T47D (cell line): ENCODE results near the gene ELAPOR2.

Experiments used
- DNase-seq, 2 experiments: peaks; one replicate each; pipeline versions ENCODE4 v3.0.0 to v3.0.0-alpha.2; 2011 to 2012; ENCODE audit warnings: low read depth in 1 of 2, low spot score in 1 of 2
- JUND ChIP-seq: IDR thresholded peaks from 2 replicates; pipeline ENCODE4 v1.6.1; 2012; ENCODE audit warnings: low read depth
- in situ Hi-C: cut with HindIII; loops from 2 replicates; pipeline ENCODE4 v1.10.0; 2016; ENCODE audit warnings: low sequenced_read_pairs, low pct_unique_long_range_greater_than_20kb

ELAPOR2 gene

DNA sequence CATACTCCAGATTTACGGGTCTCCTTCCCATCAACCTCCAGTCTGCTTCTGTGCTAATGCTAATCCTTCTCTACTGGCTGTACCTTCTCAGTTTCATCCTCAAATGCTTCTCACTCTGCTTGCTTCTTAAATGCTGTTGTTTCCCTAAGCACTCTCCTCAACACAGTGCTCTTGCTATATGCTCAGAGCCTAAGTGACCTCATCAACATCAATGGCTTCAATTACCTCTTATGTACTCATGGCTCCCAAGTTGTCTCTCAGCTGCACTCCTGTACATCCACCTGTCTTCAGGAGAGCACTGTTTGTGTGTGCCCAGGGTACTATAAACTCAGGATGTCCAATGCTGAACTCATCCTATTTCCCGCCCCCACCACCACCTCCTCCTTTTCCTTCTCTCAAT is 22.5 kb downstream of the ELAPOR2 start:
- TF ChIP-seq JUND, result no peak
- in situ Hi-C loops, result no loop called here
- DNase-seq, result no peak

DNA sequence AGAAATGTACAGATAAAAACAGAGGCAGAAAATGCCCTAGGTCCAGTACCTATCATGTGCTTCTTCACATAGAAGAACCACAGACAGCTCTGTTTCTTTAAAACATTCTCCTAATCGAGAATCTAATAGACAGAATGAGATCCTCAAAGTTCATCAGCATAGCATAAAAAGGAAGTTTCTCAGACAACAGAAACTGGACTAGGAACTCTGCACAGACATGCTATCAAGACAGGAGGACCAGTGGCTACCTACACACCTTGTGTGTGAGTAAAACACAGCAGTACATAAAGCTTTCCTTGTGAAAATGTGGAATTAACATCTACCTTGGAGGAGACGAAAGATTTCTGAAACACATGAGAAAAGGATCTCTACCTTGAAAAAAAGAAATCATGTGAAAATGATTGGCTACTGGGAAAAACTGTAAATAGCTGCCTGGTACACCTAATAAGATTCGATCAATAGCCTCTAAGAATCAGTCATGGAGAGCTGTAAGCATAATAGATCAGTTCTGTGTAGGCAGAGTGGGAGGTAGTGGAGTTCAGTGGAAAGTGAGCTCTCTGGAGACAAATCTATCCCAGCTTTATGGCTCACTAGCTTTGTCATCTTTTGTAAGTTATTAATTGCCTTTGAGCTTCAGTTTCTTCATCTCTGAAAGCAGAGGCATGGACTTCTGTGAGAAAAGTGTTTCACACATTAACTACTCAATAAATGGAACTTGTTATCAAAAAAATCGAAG is 26.7 kb downstream of the ELAPOR2 start:
- DNase-seq, result no peak

DNA sequence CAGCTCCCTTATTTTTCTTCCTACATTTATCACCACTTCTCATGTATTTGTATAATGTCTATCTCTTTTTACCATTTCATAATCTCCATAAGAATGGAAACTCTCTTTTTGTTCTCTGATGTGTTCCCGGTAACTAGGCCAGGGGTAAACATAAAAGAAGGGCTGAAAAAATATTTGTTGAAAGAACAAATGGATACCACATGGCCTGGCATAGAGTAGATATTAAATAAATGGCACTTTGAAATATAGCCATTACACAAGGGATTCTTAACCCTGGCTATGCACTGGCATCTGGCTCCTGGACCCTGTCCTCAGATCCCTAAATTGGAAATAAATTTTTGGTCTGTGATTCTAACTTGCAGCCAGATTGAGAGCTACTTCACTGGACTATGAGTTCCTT is 30.4 kb downstream of the ELAPOR2 start:
- in situ Hi-C loops, result no loop called here
- TF ChIP-seq JUND, result no peak
- no peak for DNase-seq

More for the DNA sequence above, 26.7 kb downstream of the ELAPOR2 start:
- TF ChIP-seq JUND, result no peak
- in situ Hi-C loops, result no loop called here

DNA sequence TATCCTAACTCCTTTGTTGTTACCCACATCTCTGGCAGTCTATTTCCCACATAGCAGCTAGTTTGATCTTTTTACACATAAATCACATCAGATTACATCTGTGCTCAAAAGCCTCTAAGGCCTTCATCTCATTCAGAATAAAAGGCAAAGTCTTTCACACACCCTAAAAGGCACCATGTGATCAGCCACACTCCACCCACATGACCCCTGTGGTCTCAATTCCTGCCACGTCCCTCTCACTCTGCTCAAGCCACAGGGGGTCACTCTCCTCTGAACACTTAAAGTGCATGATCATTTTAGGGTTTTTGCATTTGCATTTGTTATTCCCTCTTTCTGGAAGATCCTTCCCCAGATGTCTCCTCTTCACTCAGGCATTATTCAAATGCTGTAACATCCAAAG is 30.8 kb downstream of the ELAPOR2 start:
- no peak for TF ChIP-seq JUND
- in situ Hi-C loops, result no loop called here
- no peak for DNase-seq

DNA sequence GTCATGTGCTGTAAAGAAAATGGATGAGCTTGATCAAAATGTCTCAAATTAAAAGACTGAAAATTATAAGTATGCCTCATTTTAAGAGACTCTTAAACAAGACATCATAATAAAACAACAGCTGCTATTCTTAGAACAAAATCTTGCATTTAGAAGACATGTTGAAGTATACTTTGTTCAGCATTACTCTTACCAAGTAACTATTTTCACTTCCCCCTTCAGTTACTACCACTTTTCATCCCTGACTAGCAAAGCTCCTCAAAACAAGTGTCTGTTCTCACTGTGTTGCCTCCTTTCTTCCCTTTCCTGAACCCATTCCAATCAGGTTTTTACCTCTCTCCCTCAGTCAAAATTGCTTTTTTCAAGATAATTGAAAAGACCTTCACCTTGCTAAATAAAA is 31.6 kb downstream of the ELAPOR2 start:
- in situ Hi-C loops, result no loop called here
- no peak for TF ChIP-seq JUND
- DNase-seq, result no peak

DNA sequence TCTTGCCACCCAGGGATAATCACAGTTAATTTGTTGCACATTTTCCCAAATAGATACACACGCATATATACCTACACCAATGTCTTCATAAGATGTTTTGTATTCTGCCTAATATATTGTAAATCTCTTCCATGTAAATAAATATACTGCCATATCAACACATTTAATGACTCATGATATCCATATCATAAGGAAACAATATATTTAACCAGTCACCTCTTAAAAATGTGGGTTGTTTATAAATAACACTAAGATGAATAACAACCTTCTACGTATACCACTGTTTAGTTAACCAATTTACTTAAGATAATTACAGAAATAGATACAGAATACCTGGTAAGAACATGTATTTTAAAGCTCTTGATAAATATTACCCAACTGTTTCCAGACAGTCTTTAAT is 38.2 kb downstream of the ELAPOR2 start:
- TF ChIP-seq JUND, result no peak
- no peak for DNase-seq

DNA sequence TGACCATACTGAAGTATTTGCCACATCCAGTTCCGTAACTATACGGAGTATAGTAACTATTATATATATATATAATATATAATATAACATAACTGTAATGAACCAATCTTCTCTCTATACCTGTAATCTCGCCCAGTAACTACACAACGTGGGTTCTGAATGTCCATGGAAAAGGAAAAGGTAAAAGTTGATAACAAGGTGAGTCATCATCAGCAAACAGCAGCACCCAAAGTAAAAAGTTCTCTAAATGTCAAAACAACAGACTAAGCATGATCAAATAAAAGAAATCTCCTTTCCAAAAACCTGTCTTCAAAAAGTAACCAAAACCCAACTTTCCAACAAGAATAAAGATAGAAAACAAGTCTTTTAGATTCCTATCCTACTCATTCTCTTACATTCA is 42.8 kb downstream of the ELAPOR2 start:
- no peak for TF ChIP-seq JUND
- no peak for DNase-seq
- in situ Hi-C loops, result no loop called here

More for the DNA sequence above, 38.2 kb downstream of the ELAPOR2 start:
- in situ Hi-C loops, result no loop called here

DNA sequence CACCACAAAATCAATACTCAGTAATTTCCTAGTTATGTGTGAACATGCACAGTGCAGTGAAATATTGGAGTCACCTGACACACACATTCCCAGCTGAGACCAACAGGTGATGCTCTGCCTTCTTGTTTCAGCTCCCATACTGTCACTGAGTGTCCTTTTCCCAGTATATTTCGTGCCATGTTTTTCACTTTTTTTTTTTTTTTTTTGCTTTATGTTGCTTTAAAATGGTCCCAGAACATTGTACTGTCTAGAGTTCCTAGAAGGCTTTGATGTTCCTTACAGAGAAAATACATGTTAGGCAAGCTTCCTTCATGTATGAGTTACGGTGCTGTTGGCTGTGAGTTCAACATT is 45.6 kb downstream of the ELAPOR2 start:
- DNase-seq, result peak in 1 of 2 experiments; percentile 16
- no peak for TF ChIP-seq JUND
- in situ Hi-C loops, result no loop called here

DNA sequence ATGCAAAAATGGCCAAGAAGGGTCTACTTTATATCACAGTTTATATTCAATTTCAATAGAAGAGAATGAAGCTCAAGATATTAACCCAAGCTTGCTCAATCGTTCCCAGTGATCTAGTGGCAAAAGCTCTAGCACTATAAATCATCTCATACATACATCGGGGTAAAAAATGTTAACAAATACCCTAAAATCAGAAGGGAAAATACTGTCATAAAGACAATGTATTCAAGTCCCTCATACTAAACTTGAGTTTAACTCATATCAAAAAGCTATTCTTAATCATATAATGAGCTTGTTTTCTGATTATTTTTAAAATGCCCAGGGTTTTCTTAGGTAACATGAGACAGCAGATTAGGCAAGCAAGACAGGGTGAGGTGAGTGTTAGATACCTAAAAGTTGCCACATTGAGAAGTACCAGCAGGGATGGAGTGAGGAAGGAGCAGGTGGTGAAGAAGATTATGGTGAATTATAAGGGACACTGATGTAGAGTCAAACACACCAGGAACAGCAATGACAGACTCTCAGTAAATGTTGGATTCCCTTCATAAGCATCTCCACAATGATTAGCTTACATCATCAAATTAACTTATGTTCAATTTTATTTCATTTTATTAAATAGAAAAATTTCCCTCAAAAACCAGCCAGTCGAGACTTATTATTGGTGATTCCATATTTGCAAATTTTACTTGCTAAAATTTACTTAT is 46.2 kb downstream of the ELAPOR2 start:
- no peak for DNase-seq
- in situ Hi-C loops, result no loop called here
- TF ChIP-seq JUND, result no peak
